ENCODE results near the gene RHOG. TPM values are rescaled to one million over a fixed set of nuclear protein-coding genes. Genes with fewer than 3 reads are reported as not detected.
"Not testable (repeated sequence)": the region's sequence is repeated elsewhere in the genome, so short reads cannot be mapped to it uniquely, and the experiment has no call there.

Gene RHOG
- total RNA-seq, 1 donor from 2014 or later: 6.6 TPM

DNA sequence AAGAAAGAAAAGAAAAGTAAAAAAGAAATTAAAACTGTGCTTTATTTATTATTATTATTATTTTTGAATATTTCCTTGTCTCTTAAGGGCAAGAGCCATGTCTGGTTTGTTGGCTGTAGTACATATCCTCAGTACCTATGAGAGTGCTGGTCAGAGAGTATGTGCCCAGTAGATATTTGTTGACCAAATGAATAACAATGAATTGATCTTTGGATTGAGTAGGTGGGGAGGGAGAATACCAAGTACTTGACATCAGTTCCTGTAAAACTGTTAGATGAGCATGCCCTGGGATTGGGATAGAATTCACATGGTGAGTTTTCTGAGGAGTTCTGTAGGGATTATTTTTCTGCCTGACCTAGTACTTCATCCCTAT, 26.1 kb upstream of the RHOG start:
- Mint-ChIP-seq H3K4me3 (ENCODE audit: unreplicated experiment) (no peak overlapping the region), H3K4me1 (ENCODE audit: low read depth, unreplicated experiment) (no peaks in the 10 kb centered on the region), H3K27me3 (ENCODE audit: unreplicated experiment) (peaks cover 3% of the 10 kb centered on the region), H3K36me3 (ENCODE audit: unreplicated experiment) (no peaks in the 10 kb centered on the region), H3K9me3 (ENCODE audit: unreplicated experiment) (no peaks in the 10 kb centered on the region), H3K27ac (ENCODE audit: unreplicated experiment) (no peak overlapping the region)
- DNase-seq: no peak
- TF ChIP-seq, protein P1, sequence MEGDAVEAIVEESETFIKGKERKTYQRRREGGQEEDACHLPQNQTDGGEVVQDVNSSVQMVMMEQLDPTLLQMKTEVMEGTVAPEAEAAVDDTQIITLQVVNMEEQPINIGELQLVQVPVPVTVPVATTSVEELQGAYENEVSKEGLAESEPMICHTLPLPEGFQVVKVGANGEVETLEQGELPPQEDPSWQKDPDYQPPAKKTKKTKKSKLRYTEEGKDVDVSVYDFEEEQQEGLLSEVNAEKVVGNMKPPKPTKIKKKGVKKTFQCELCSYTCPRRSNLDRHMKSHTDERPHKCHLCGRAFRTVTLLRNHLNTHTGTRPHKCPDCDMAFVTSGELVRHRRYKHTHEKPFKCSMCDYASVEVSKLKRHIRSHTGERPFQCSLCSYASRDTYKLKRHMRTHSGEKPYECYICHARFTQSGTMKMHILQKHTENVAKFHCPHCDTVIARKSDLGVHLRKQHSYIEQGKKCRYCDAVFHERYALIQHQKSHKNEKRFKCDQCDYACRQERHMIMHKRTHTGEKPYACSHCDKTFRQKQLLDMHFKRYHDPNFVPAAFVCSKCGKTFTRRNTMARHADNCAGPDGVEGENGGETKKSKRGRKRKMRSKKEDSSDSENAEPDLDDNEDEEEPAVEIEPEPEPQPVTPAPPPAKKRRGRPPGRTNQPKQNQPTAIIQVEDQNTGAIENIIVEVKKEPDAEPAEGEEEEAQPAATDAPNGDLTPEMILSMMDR (IDR thresholded peaks at IDR 0.05; ENCODE audit: partially characterized antibody, unreplicated experiment): no peak

DNA sequence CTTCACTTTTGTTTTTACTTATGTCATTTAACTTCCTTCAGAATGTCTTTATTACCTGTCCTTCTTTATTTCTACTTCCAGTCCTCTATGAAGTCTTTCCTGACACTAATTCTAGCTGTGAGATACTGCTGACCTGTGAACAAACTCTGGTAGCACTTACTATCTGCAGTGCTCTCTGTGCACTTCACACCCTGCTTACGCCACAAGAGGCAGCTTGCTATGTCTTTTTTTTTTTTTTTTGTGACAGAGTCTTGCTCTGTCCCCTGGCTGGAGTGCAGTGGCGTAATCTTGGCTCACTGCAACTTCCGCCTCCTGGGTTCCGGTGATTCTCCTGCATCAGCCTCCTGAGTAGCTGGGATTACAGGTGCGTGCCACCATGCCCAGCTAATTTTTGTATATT, 25.4 kb upstream of the RHOG start:
- TF ChIP-seq, protein P1 (IDR thresholded peaks at IDR 0.05; ENCODE audit: partially characterized antibody, unreplicated experiment): no peak
- H3K4me1 Mint-ChIP-seq (ENCODE audit: low read depth, unreplicated experiment): no peaks in the 10 kb centered on the region
- H3K4me3 Mint-ChIP-seq (ENCODE audit: unreplicated experiment): no peak overlapping the region
- H3K36me3 Mint-ChIP-seq (ENCODE audit: unreplicated experiment): no peaks in the 10 kb centered on the region
- H3K9me3 Mint-ChIP-seq (ENCODE audit: unreplicated experiment): no peaks in the 10 kb centered on the region
- no peak for DNase-seq
- no peak overlapping the region for H3K27ac Mint-ChIP-seq (ENCODE audit: unreplicated experiment)
- H3K27me3 Mint-ChIP-seq (ENCODE audit: unreplicated experiment): peaks cover 3% of the 10 kb centered on the region

DNA sequence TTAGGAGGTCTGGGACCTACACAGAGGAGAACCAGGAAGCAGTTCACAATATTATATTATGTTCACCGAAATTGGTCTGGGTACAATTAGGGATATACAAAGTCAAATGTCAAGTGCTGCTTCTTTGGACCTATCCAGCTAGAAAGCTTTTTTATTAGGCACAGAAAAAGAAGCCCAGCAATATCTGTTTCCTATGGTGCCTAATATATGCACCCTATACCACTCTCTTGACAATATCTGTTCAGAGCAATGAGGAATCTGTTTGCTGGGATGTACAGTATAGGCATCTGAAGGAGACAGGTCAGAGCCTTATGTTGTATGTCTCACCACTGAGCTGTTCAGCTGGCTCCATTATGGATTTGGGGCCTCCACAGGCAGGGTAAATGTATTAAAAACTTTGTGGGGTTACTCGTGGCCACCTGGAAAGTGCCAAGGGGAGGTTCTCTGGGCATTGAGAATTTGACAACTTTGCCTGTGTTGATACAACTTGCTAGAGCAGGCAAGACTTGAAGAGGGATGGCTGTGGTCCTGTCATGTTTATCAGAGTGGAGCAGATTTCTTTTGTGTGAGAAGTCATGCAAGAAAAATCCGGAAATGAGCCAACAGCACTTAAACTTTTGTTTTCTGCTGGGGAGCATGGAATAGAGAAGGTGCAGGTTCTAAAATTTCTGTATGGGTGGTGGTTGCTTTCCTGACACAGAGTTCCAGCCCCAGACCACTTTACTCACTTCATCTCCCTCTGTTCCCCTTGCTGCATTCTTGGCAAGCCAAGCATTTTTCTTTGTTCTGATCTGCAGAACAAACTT, 24.8 kb upstream of the RHOG start:
- Mint-ChIP-seq H3K4me1 (ENCODE audit: low read depth, unreplicated experiment) (no peaks in the 10 kb centered on the region), H3K27ac (ENCODE audit: unreplicated experiment) (no peak overlapping the region), H3K27me3 (ENCODE audit: unreplicated experiment) (peaks cover 3% of the 10 kb centered on the region), H3K36me3 (ENCODE audit: unreplicated experiment) (no peaks in the 10 kb centered on the region), H3K9me3 (ENCODE audit: unreplicated experiment) (no peaks in the 10 kb centered on the region), H3K4me3 (ENCODE audit: unreplicated experiment) (no peak overlapping the region)
- TF ChIP-seq, protein P1 (IDR thresholded peaks at IDR 0.05; ENCODE audit: partially characterized antibody, unreplicated experiment): no peak
- DNase-seq: no peak

DNA sequence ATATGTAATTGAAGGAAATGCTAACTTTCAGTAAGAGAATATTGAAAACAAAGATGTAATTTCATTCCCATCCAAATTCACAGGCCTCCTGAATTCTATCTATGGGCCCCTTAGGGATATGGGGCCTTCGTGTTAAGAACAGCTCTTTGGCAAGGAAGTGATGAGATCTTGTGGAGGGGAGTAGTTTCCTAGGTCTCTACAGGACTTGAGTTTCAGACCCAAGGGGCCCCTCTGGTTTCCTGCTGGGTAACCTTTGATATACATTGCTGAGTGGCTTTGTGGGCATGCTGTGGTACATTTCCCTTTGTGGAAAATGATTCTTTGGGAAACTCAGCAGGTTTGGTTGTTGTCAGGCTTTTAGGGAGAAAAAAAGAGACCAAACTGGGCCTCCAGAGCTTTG, 20.9 kb upstream of the RHOG start:
- Mint-ChIP-seq H3K36me3 (ENCODE audit: unreplicated experiment) (no peaks in the 10 kb centered on the region), H3K4me1 (ENCODE audit: low read depth, unreplicated experiment) (no peaks in the 10 kb centered on the region), H3K4me3 (ENCODE audit: unreplicated experiment) (no peak overlapping the region), H3K27me3 (ENCODE audit: unreplicated experiment) (peaks cover 3% of the 10 kb centered on the region), H3K9me3 (ENCODE audit: unreplicated experiment) (no peaks in the 10 kb centered on the region), H3K27ac (ENCODE audit: unreplicated experiment) (no peak overlapping the region)
- DNase-seq: no peak
- TF ChIP-seq, protein P1 (IDR thresholded peaks at IDR 0.05; ENCODE audit: partially characterized antibody, unreplicated experiment): no peak

DNA sequence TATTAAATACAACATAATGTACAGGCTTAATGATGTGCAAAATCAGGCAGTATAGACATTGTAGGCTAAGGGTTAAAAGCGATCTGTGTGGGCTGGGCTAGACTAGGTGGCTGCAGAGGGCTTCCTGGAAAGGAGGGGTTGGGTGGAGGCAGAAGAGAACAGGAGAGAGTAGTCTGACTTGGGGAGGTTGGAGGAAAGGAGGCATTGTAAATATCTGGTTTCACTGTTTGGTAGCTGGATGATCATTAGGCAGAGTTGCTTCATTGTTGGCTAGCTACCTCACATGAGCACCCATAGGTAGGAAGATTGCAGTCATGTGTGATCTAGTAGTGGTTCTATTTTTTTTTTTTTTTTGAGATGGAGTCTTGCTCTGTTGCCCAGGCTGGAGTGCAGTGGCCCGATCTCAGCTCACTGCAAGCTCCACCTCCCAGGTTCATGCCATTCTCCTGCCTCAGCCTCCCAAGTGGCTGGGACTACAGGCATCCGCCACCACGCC, 20.2 kb upstream of the RHOG start:
- H3K4me3 Mint-ChIP-seq (ENCODE audit: unreplicated experiment): not testable (repeated sequence)

More for the DNA sequence above, 20.2 kb upstream of the RHOG start:
- H3K9me3 Mint-ChIP-seq (ENCODE audit: unreplicated experiment); DNase-seq; H3K27ac Mint-ChIP-seq (ENCODE audit: unreplicated experiment); H3K27me3 Mint-ChIP-seq (ENCODE audit: unreplicated experiment); H3K36me3 Mint-ChIP-seq (ENCODE audit: unreplicated experiment); H3K4me1 Mint-ChIP-seq (ENCODE audit: low read depth, unreplicated experiment): not testable (repeated sequence)

Data from glutamatergic neuron (in vitro differentiated cells).